HepG2 (cell line): ENCODE measurements around the gene DLX1. TPM values are rescaled to one million over a fixed set of nuclear protein-coding genes. Genes with fewer than 3 reads are reported as not detected.

Experiments
- ARID4A ChIP-seq: sonication (generic); formaldehyde crosslinking; IDR thresholded peaks from 2 replicates; pipeline ENCODE4 v1.5.0; 2020; ENCODE audit warnings: mild to moderate bottlenecking, missing genetic modification reagents, borderline replicate concordance
- ATF3 ChIP-seq: sonication (generic); formaldehyde crosslinking; IDR thresholded peaks from 2 replicates; pipeline ENCODE4 v1.4.0; 2020; ENCODE audit warnings: missing genetic modification reagents
- ATF6 ChIP-seq: sonication (generic); formaldehyde crosslinking; conservative IDR thresholded peaks from 2 replicates; pipeline ENCODE4 v1.4.0; 2020; ENCODE audit warnings: missing genetic modification reagents
- BRD4 ChIP-seq: sonication (generic); formaldehyde crosslinking; IDR thresholded peaks from 2 replicates; pipeline ENCODE4 v1.4.0; 2020; ENCODE audit warnings: missing genetic modification reagents
- CBX1 ChIP-seq: IDR thresholded peaks from one replicate; pipeline ENCODE4 v1.6.1; 2016; ENCODE audit warnings: antibody characterized with exemption, low read depth
- JDP2 ChIP-seq: sonication (generic); formaldehyde crosslinking; IDR thresholded peaks from 2 replicates; pipeline ENCODE4 v1.8.1; 2022; ENCODE audit warnings: missing genetic modification reagents, borderline replicate concordance
- NFAT5 ChIP-seq: sonication (generic); formaldehyde crosslinking; IDR thresholded peaks from 2 replicates; pipeline ENCODE4 v1.4.0; 2020; ENCODE audit warnings: missing genetic modification reagents
- POLR2AphosphoS2 ChIP-seq: IDR thresholded peaks from 2 replicates; pipeline ENCODE4 v1.6.1; 2011; ENCODE audit warnings: low read depth, low read length, improper control_type of control experiment
- SATB2 ChIP-seq: sonication (generic); formaldehyde crosslinking; IDR thresholded peaks from 2 replicates; pipeline ENCODE4 v1.5.0; 2020; ENCODE audit warnings: missing genetic modification reagents
- SUZ12 ChIP-seq: fragments of 150-350 bp; IDR thresholded peaks from 2 replicates; pipeline ENCODE4 v1.6.1; 2014; ENCODE audit warnings: low read depth, low read length
- ZFP36L2 ChIP-seq: sonication (generic); formaldehyde crosslinking; IDR thresholded peaks from 2 replicates; pipeline ENCODE4 v1.4.0; 2020; ENCODE audit warnings: missing genetic modification reagents
- ZNF17 ChIP-seq: sonication (generic); formaldehyde crosslinking; IDR thresholded peaks from 2 replicates; pipeline ENCODE4 v1.5.0; 2020; ENCODE audit warnings: mild to moderate bottlenecking, missing genetic modification reagents
- ZNF234 ChIP-seq: sonication (generic); formaldehyde crosslinking; conservative IDR thresholded peaks from 2 replicates; pipeline ENCODE4 v1.5.1; 2020; ENCODE audit warnings: mild to moderate bottlenecking, missing genetic modification reagents
- ZNF30 ChIP-seq: sonication (generic); formaldehyde crosslinking; IDR thresholded peaks from 2 replicates; pipeline ENCODE4 v1.5.0; 2020; ENCODE audit warnings: mild to moderate bottlenecking, missing genetic modification reagents
- ZNF569 ChIP-seq: sonication (generic); formaldehyde crosslinking; IDR thresholded peaks from 2 replicates; pipeline ENCODE4 v1.5.0; 2020; ENCODE audit warnings: mild to moderate bottlenecking, missing genetic modification reagents, moderate library complexity, borderline replicate concordance
- ZNF660 ChIP-seq: sonication (generic); formaldehyde crosslinking; IDR thresholded peaks from 2 replicates; pipeline ENCODE4 v1.5.1; 2020; ENCODE audit warnings: mild to moderate bottlenecking, low read depth, missing genetic modification reagents, borderline replicate concordance
- ZSCAN31 ChIP-seq: sonication (generic); formaldehyde crosslinking; IDR thresholded peaks from 2 replicates; pipeline ENCODE4 v1.5.0; 2020; ENCODE audit warnings: low read depth, mild to moderate bottlenecking, missing genetic modification reagents
- polyA plus RNA-seq, 8 experiments: library from polyadenylated mRNA; depleted of rRNA in 3 of 8; stranded (reverse) in 7 of 8; unstranded in 1 of 8; fragments of >200 nt; fragmentation: Illumina TruSeq in 4 of 8; extraction: Trizol in 4 of 8; gene quantifications; 2 replicates each; pipeline versions ENCODE4 v1.2.1 to v1.2.3, GENCODE V29; 2011 to 2016; ENCODE audit warnings: low read depth in 4 of 8, missing spikeins in 1 of 8, mixed read lengths in 1 of 8; ENCODE audit not compliant: insufficient read depth in 1 of 8
- total RNA-seq, 5 experiments: library from RNA; depleted of rRNA; stranded (reverse); fragments of >200 nt; fragmentation: Illumina TruSeq; extraction: Trizol; gene quantifications; 2 replicates each; pipeline ENCODE4 v1.2.3, GENCODE V29; 2016; ENCODE audit warnings: low read depth in 1 of 5

DLX1 gene
- total and polyA plus RNA-seq, 2 of the 13 experiments (the other 11 are each of a cell fraction or from before 2014, with no cell fraction given): 0.18 to 0.86 TPM

GRCh38 chr2:172052000-172052983 lies 33.0 kb upstream of the DLX1 start (continued):
- TF ChIP-seq ARID4A (CRISPR knock-in tag) (peak; percentile 37; the same call in 1 of the 2 replicates), ZNF569 (CRISPR knock-in tag) (0 out of 2 replicates have a peak, but pooled peaks have one; percentile 61), CBX1 (peak; percentile 75), JDP2 (CRISPR knock-in tag) (no peak), ZNF234 (CRISPR knock-in tag) (no peak), ZFP36L2 (CRISPR knock-in tag) (no peak), SATB2 (CRISPR knock-in tag) (no peak), SUZ12 (no peak), ZNF17 (CRISPR knock-in tag) (no peak), BRD4 (CRISPR knock-in tag) (no peak), ATF3 (CRISPR knock-in tag) (no peak), NFAT5 (no peak), ZNF660 (CRISPR knock-in tag) (no peak), ATF6 (CRISPR knock-in tag) (no peak), ZNF30 (CRISPR knock-in tag) (no peak), ZSCAN31 (CRISPR knock-in tag) (no peak; the same call in 1 of the 2 replicates), POLR2AphosphoS2 (no peak)
